NOMO-1 treated with DMSO at 0.1 percent for 48 hours (cell line): ENCODE results near the gene DLL4.
"Not testable (repeated sequence)": the region's sequence is repeated elsewhere in the genome, so short reads cannot be mapped to it uniquely, and the experiment has no call there.

Source experiments
- DNase-seq: peaks from one replicate; lab custom pipeline; 2025; ENCODE audit not compliant: unreplicated experiment; lab: John Stamatoyannopoulos, UW

The DLL4 gene

GRCh38 chr15:40958146-40958545, 29.0 kb downstream of the DLL4 start:
- DNase-seq, result no peak

- DNase-seq, result no peak
Observed at GRCh38 chr15:40958723-40959122, 29.6 kb downstream of the DLL4 start.

- no peak for DNase-seq
Observed at GRCh38 chr15:40959331-40960141, 30.4 kb downstream of the DLL4 start.

GRCh38 chr15:40960151-40960885, 31.2 kb downstream of the DLL4 start:
- DNase-seq, result no peak

- DNase-seq, result no peak
Observed at GRCh38 chr15:40960925-40961324, 31.8 kb downstream of the DLL4 start.

GRCh38 chr15:40961740-40962139, 32.6 kb downstream of the DLL4 start:
- DNase-seq, result not testable (repeated sequence)

- DNase-seq, result not testable (repeated sequence)
Observed at GRCh38 chr15:40962317-40962716, 33.2 kb downstream of the DLL4 start.

GRCh38 chr15:40963201-40963600, 34.1 kb downstream of the DLL4 start:
- DNase-seq, result no peak

GRCh38 chr15:40964006-40964405, 34.9 kb downstream of the DLL4 start:
- no peak for DNase-seq

- no peak for DNase-seq
Observed at GRCh38 chr15:40964634-40965033, 35.5 kb downstream of the DLL4 start.

- no peak for DNase-seq
Observed at GRCh38 chr15:40968290-40969085, 39.3 kb downstream of the DLL4 start.

GRCh38 chr15:40969363-40969762, 40.2 kb downstream of the DLL4 start:
- DNase-seq, result no peak

GRCh38 chr15:40974879-40975278, 45.7 kb downstream of the DLL4 start:
- no peak for DNase-seq

GRCh38 chr15:40976819-40977218, 47.7 kb downstream of the DLL4 start:
- DNase-seq, result no peak

GRCh38 chr15:40978141-40978540, 49.0 kb downstream of the DLL4 start:
- DNase-seq, result no peak

GRCh38 chr15:40978562-40978961, 49.4 kb downstream of the DLL4 start:
- no peak for DNase-seq

- no peak for DNase-seq
Observed at GRCh38 chr15:40981186-40981585, 52.0 kb downstream of the DLL4 start.

GRCh38 chr15:40982855-40983254, 53.7 kb downstream of the DLL4 start:
- DNase-seq, result no peak

- no peak for DNase-seq
Observed at GRCh38 chr15:40984406-40984805, 55.3 kb downstream of the DLL4 start.

- no peak for DNase-seq
Observed at GRCh38 chr15:40984964-40985363, 55.8 kb downstream of the DLL4 start.

GRCh38 chr15:40985541-40986330, 56.6 kb downstream of the DLL4 start:
- no peak for DNase-seq
